RWPE2 (cell line): Measurements from ENCODE around the gene CEP41.

Experiments used
- ATAC-seq: fragments of 200-7000 bp; cut with Tn5 transposase; 3 replicates; pipeline ENCODE4 v1.9.1; 2021; ENCODE audit warnings: low read depth
- DNase-seq: peaks from one replicate; pipeline ENCODE4 v3.0.0-alpha.2; 2020; ENCODE audit warnings: low spot score
- H3K27ac ChIP-seq: fragments of 450-650 bp; 2 replicates; pipeline ENCODE4 v1.5.1; 2017; ENCODE audit warnings: mild to moderate bottlenecking; ENCODE audit not compliant: poor library complexity, severe bottlenecking
- H3K27me3 ChIP-seq: fragments of 250-450 bp; sonication (Bioruptor Pico); 2 replicates; pipeline ENCODE4 v1.5.1; 2021; ENCODE audit warnings: mild to moderate bottlenecking, moderate library complexity; ENCODE audit not compliant: insufficient read depth, poor library complexity, severe bottlenecking
- H3K36me3 ChIP-seq: fragments of 250-450 bp; sonication (Bioruptor Pico); 2 replicates; pipeline ENCODE4 v1.5.1; 2020; ENCODE audit warnings: low read depth, mild to moderate bottlenecking, moderate library complexity
- H3K4me1 ChIP-seq: fragments of 250-450 bp; sonication (Bioruptor Pico); 2 replicates; pipeline ENCODE4 v1.5.1; 2021; ENCODE audit warnings: mild to moderate bottlenecking, moderate library complexity; ENCODE audit not compliant: insufficient read depth, poor library complexity, severe bottlenecking
- H3K4me3 ChIP-seq: fragments of 250-450 bp; sonication (Bioruptor Pico); 2 replicates; pipeline ENCODE4 v1.5.1; 2021; ENCODE audit warnings: mild to moderate bottlenecking, moderate library complexity; ENCODE audit not compliant: severe bottlenecking
- H3K9me3 ChIP-seq: fragments of 250-450 bp; sonication (Bioruptor Pico); 2 replicates; pipeline ENCODE4 v1.5.1; 2021; ENCODE audit warnings: mild to moderate bottlenecking, moderate library complexity; ENCODE audit not compliant: severe bottlenecking
- TF ChIP-seq, protein P1 (sequence below): fragments of 450-650 bp; IDR thresholded peaks from one replicate; pipeline ENCODE4 v1.5.1; 2017; ENCODE audit warnings: mild to moderate bottlenecking, moderate library complexity; ENCODE audit not compliant: poor library complexity, severe bottlenecking

Gene CEP41

GRCh38 chr7:130401578-130401977 is 39.2 kb downstream of the CEP41 start:
- H3K4me3 ChIP-seq: no peak overlapping the region
- no peak for DNase-seq
- no peak overlapping the region for H3K27ac ChIP-seq
- TF ChIP-seq, protein P1, sequence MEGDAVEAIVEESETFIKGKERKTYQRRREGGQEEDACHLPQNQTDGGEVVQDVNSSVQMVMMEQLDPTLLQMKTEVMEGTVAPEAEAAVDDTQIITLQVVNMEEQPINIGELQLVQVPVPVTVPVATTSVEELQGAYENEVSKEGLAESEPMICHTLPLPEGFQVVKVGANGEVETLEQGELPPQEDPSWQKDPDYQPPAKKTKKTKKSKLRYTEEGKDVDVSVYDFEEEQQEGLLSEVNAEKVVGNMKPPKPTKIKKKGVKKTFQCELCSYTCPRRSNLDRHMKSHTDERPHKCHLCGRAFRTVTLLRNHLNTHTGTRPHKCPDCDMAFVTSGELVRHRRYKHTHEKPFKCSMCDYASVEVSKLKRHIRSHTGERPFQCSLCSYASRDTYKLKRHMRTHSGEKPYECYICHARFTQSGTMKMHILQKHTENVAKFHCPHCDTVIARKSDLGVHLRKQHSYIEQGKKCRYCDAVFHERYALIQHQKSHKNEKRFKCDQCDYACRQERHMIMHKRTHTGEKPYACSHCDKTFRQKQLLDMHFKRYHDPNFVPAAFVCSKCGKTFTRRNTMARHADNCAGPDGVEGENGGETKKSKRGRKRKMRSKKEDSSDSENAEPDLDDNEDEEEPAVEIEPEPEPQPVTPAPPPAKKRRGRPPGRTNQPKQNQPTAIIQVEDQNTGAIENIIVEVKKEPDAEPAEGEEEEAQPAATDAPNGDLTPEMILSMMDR: no peak
- no peaks in the 10 kb centered on the region for H3K9me3 ChIP-seq
- no peaks in the 10 kb centered on the region for H3K4me1 ChIP-seq
- H3K27me3 ChIP-seq: no peaks in the 10 kb centered on the region
- ATAC-seq: no peak
- peaks cover 22% of the 10 kb centered on the region for H3K36me3 ChIP-seq

GRCh38 chr7:130401101-130401500 is 39.7 kb downstream of the CEP41 start:
- ATAC-seq (no peak), DNase-seq (no peak)
- H3K4me3 ChIP-seq: no peak overlapping the region
- H3K4me1 ChIP-seq: no peaks in the 10 kb centered on the region
- no peaks in the 10 kb centered on the region for H3K27me3 ChIP-seq
- H3K27ac ChIP-seq: no peak overlapping the region
- no peaks in the 10 kb centered on the region for H3K9me3 ChIP-seq
- peaks cover 22% of the 10 kb centered on the region for H3K36me3 ChIP-seq
- TF ChIP-seq, protein P1: no peak

- Histone ChIP-seq H3K36me3 (peaks cover 22% of the 10 kb centered on the region), H3K27me3 (no peaks in the 10 kb centered on the region), H3K4me3 (no peak overlapping the region), H3K9me3 (no peaks in the 10 kb centered on the region), H3K4me1 (no peaks in the 10 kb centered on the region), H3K27ac (no peak overlapping the region)
- DNase-seq (no peak), ATAC-seq (no peak)
- TF ChIP-seq, protein P1: no peak
Observed at GRCh38 chr7:130400120-130400572, 40.7 kb downstream of the CEP41 start.

DNA sequence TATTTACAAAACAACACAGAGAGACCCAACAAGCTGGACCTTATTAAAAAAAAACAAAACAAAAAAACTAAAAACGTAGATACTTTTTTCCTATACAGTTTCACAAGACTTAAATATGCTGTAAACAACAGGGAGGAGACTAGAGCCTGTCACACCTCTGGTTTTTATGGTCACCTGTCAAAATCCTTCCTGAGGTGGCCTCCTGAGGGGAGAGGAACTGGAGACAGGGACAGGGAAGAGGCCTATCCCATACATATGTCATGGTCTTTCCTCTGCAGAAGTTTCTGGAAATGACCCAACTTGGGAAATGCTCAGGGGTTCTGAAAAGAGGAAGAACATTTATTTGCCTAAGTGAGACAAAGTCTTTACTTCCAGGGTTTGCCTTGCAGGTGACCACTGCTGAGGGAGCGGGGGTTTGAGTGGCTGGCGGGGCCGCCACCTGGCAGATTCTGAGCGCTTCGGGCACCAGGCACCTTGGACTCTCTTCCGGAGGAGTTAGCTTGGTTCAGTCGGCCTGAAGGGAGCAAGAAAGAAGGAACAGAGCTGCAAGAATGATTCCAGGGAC is 42.2 kb downstream of the CEP41 start:
- DNase-seq (no peak), ATAC-seq (no peak)
- H3K4me1 ChIP-seq: no peaks in the 10 kb centered on the region
- H3K27ac ChIP-seq: no peak overlapping the region
- H3K9me3 ChIP-seq: no peaks in the 10 kb centered on the region
- H3K27me3 ChIP-seq: no peaks in the 10 kb centered on the region
- no peak overlapping the region for H3K4me3 ChIP-seq
- TF ChIP-seq, protein P1: no peak
- H3K36me3 ChIP-seq: peaks cover 21% of the 10 kb centered on the region

DNA sequence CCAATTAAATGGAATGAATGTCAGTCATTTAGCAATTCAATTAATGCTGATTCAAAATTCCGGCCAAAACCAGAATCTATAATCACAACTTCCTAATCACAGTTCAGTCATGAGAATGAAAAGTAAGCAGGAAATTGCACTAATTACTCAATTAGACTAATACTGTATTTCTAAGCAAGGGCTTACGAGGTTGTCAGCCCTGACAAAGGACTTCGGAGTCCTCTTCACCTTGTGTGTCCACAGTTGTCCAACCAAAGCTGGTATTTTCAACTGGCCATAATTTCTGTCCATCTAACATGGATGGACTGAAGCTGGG is 43.1 kb downstream of the CEP41 start:
- no peaks in the 10 kb centered on the region for H3K4me1 ChIP-seq
- no peak for ATAC-seq
- H3K27ac ChIP-seq: no peak overlapping the region
- no peak for DNase-seq
- H3K36me3 ChIP-seq: peaks cover 14% of the 10 kb centered on the region
- H3K9me3 ChIP-seq: no peaks in the 10 kb centered on the region
- TF ChIP-seq, protein P1: no peak
- H3K27me3 ChIP-seq: no peaks in the 10 kb centered on the region
- no peak overlapping the region for H3K4me3 ChIP-seq
